Measurements from ENCODE around the gene SLC26A4. TPM values are rescaled to one million over a fixed set of nuclear protein-coding genes. Genes with fewer than 3 reads are reported as not detected.

SLC26A4 gene
- total and polyA plus RNA-seq, 9 of the 15 experiments (the other 6 are each of a cell fraction or from before 2014, with no cell fraction given), result 0.09 to 1.2 (median 0.33) TPM

- TF ChIP-seq TEAD2 (tag; IDR thresholded peaks at IDR 0.05) (no peak), PPARD (CRISPR knock-in tag; IDR thresholded peaks at IDR 0.05) (no peak), PTBP1 (IDR thresholded peaks at IDR 0.05; ENCODE audit: low read depth, low read length) (0 out of 2 replicates have a peak, but pooled peaks have one; percentile 55), NCOA1 (IDR thresholded peaks at IDR 0.05; ENCODE audit: low read depth) (0 out of 2 replicates have a peak, but pooled peaks have one; percentile 9), RREB1 (CRISPR knock-in tag; IDR thresholded peaks at IDR 0.05) (peak; percentile 75; the same call in 1 of the 2 replicates), U2AF2 (optimal IDR thresholded peaks at IDR 0.05; ENCODE audit: low read depth, low read length) (no peak), TOE1 (IDR thresholded peaks at IDR 0.05; ENCODE audit: borderline replicate concordance) (peak; percentile 84), TOE1 (CRISPR knock-in tag; IDR thresholded peaks at IDR 0.05; ENCODE audit: borderline replicate concordance, low read depth) (no peak), BRD4 (IDR thresholded peaks at IDR 0.05) (no peak; the same call in 1 of the 2 replicates), ZNF589 (CRISPR knock-in tag; IDR thresholded peaks at IDR 0.05; ENCODE audit: low read depth) (peak; percentile 48; the same call in 1 of the 2 replicates), ZNF696 (CRISPR knock-in tag; conservative IDR thresholded peaks at IDR 0.05) (no peak), PKNOX1 (IDR thresholded peaks at IDR 0.05) (peak; percentile 63; the same call in 1 of the 2 replicates), ZC3H4 (CRISPR knock-in tag; IDR thresholded peaks at IDR 0.05; ENCODE audit: borderline replicate concordance) (peak; percentile 93; the same call in 1 of the 2 replicates), TRIM25 (IDR thresholded peaks at IDR 0.05; ENCODE audit: borderline replicate concordance) (no peak), XRCC4 (IDR thresholded peaks at IDR 0.05; ENCODE audit: extremely low read depth, insufficient read depth, insufficient read length) (no peak), BRF2 (IDR thresholded peaks at IDR 0.05; ENCODE audit: borderline replicate concordance, insufficient read depth, insufficient read length) (no peak), ESRRA (IDR thresholded peaks at IDR 0.05; ENCODE audit: borderline replicate concordance, low read depth) (no peak)
Observed at GRCh38 chr7:107742678-107743566, 82.3 kb downstream of the SLC26A4 start (continued).
